K562 (cell line): ENCODE results near the gene HS3ST5. TPM values are rescaled to one million over a fixed set of nuclear protein-coding genes. Genes with fewer than 3 reads are reported as not detected.

Experiments used
- ASH1L ChIP-seq: fragments of 450-650 bp; IDR thresholded peaks from 2 replicates; pipeline ENCODE4 v1.6.1; 2018; ENCODE audit warnings: borderline replicate concordance, mild to moderate bottlenecking, low read depth; ENCODE audit not compliant: partially characterized antibody
- GABPA ChIP-seq: fragments of 200-800 bp; sonication (Bioruptor generic); conservative IDR thresholded peaks from 2 replicates; pipeline ENCODE4 v1.6.1; 2016; ENCODE audit warnings: low read depth, missing genetic modification characterization, missing compliant biosample characterization
- GMEB1 ChIP-seq: fragments of 250-450 bp; sonication (Bioruptor Pico); IDR thresholded peaks from 2 replicates; pipeline ENCODE4 v1.4.0; 2020; ENCODE audit warnings: mild to moderate bottlenecking
- HDAC8 ChIP-seq: fragments of 450-650 bp; IDR thresholded peaks from 2 replicates; pipeline ENCODE4 v1.6.1; 2016; ENCODE audit warnings: mild to moderate bottlenecking, missing genetic modification characterization, moderate library complexity, missing compliant biosample characterization
- SREBF2 ChIP-seq: sonication (generic); formaldehyde crosslinking; IDR thresholded peaks from 2 replicates; pipeline ENCODE4 v1.4.0; 2020; ENCODE audit warnings: mild to moderate bottlenecking, missing genetic modification reagents
- SRSF1 ChIP-seq: fragments of 200-400 bp; formaldehyde crosslinking; IDR thresholded peaks from 2 replicates; pipeline ENCODE4 v1.6.1; 2017; ENCODE audit warnings: mild to moderate bottlenecking, low read depth, low read length, moderate library complexity
- ZNF217 ChIP-seq: sonication (generic); formaldehyde crosslinking; IDR thresholded peaks from 2 replicates; pipeline ENCODE4 v1.8.0; 2022; ENCODE audit warnings: mild to moderate bottlenecking, missing genetic modification reagents
- ZNF445 ChIP-seq: fragments of 250-450 bp; sonication (Bioruptor Pico); IDR thresholded peaks from 2 replicates; pipeline ENCODE4 v1.4.0; 2020; ENCODE audit warnings: low read depth, mild to moderate bottlenecking, moderate library complexity
- polyA plus RNA-seq, 8 experiments: library from polyadenylated mRNA; depleted of rRNA in 4 of 8; stranded (reverse) in 5 of 8; unstranded in 3 of 8; fragments of >200 nt; fragmentation: Nextera tagmentation in 2 of 8; fragmentation: Illumina TruSeq in 1 of 8; extraction: Ambion mirVana in 2 of 8; extraction: Trizol in 1 of 8; gene quantifications; 2 replicates each; pipeline versions ENCODE4 v1.2.1 to v1.2.3, GENCODE V29; 2011 to 2014; ENCODE audit warnings: inconsistent platforms in 1 of 8, missing spikeins in 1 of 8
- total RNA-seq, 7 experiments: library from RNA; depleted of rRNA in 6 of 7; stranded (reverse); fragments of >200 nt in 6 of 7; fragmentation: Illumina TruSeq in 2 of 7; extraction: Trizol in 2 of 7; gene quantifications; 2 replicates each; pipeline versions ENCODE4 v1.2.1 to v1.2.3, GENCODE V29; 2011 to 2021; ENCODE audit warnings: low replicate concordance in 1 of 7
- TF ChIP-seq, protein P1 (sequence below), 2 experiments: fragments of 450-650 bp in 1 of 2; sonication (generic) in 1 of 2; formaldehyde crosslinking in 1 of 2; IDR thresholded peaks; 2 replicates each; pipeline versions ENCODE4 v1.7.1 to v1.9.0; 2016 to 2022; ENCODE audit warnings: inconsistent platforms in 1 of 2, mild to moderate bottlenecking in 1 of 2, missing genetic modification reagents in 1 of 2

Gene HS3ST5
- total and polyA plus RNA-seq, 9 of the 15 experiments (the other 6 are each of a cell fraction or from before 2014, with no cell fraction given) = not detected

DNA sequence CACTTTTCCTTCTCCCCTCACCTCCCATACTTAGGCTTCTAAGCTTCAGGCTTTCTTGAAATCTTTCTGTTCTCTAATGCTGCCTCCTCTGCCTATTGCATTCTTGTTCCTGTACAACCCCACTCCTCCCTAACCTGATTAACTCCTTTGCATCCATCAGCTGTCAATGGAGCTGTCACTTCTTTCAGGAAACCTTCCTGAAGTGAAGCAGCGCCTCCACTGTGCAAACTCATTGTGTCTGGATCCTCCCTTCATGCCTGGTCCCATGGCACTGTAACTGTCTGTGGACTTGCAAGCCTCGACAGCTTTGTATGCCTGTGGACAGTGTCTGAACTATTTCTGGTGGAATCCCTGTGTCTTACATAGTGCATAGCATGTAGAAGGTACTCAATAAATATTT lies 185.0 kb downstream of the HS3ST5 start (continued):
- TF ChIP-seq, protein P1, sequence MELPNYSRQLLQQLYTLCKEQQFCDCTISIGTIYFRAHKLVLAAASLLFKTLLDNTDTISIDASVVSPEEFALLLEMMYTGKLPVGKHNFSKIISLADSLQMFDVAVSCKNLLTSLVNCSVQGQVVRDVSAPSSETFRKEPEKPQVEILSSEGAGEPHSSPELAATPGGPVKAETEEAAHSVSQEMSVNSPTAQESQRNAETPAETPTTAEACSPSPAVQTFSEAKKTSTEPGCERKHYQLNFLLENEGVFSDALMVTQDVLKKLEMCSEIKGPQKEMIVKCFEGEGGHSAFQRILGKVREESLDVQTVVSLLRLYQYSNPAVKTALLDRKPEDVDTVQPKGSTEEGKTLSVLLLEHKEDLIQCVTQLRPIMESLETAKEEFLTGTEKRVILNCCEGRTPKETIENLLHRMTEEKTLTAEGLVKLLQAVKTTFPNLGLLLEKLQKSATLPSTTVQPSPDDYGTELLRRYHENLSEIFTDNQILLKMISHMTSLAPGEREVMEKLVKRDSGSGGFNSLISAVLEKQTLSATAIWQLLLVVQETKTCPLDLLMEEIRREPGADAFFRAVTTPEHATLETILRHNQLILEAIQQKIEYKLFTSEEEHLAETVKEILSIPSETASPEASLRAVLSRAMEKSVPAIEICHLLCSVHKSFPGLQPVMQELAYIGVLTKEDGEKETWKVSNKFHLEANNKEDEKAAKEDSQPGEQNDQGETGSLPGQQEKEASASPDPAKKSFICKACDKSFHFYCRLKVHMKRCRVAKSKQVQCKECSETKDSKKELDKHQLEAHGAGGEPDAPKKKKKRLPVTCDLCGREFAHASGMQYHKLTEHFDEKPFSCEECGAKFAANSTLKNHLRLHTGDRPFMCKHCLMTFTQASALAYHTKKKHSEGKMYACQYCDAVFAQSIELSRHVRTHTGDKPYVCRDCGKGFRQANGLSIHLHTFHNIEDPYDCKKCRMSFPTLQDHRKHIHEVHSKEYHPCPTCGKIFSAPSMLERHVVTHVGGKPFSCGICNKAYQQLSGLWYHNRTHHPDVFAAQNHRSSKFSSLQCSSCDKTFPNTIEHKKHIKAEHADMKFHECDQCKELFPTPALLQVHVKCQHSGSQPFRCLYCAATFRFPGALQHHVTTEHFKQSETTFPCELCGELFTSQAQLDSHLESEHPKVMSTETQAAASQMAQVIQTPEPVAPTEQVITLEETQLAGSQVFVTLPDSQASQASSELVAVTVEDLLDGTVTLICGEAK (IDR thresholded peaks at IDR 0.05) = no peak
- TF ChIP-seq, protein P1 (CRISPR knock-in tag; IDR thresholded peaks at IDR 0.05) = no peak
- TF ChIP-seq SREBF2 (CRISPR knock-in tag) = no peak
- TF ChIP-seq ZNF445 (CRISPR knock-in tag) = no peak
- TF ChIP-seq GMEB1 (CRISPR knock-in tag) = no peak
- no peak for TF ChIP-seq ASH1L
- no peak for TF ChIP-seq ZNF217
- TF ChIP-seq GABPA (tag) = no peak
- TF ChIP-seq SRSF1 = no peak
- TF ChIP-seq HDAC8 (tag) = no peak
